Panc1 (cell line): ENCODE measurements around the gene DPH2. TPM values are rescaled to one million over a fixed set of nuclear protein-coding genes. Genes with fewer than 3 reads are reported as not detected.

Source experiments
- ATAC-seq: fragments of 200-7000 bp; cut with Tn5 transposase; 2 replicates; pipeline ENCODE4 v1.9.1; 2020; ENCODE audit warnings: mild to moderate bottlenecking, moderate library complexity
- BruUV-seq: library from RNA; stranded (reverse); fragments of 400-500 nt; replicated peaks from 2 replicates; lab custom pipeline; 2021; lab: Mats Ljungman, UMichigan
- CTCF ChIA-PET: fragments of 300-600 bp; sonication (Branson Sonifier 250); formaldehyde crosslinking; loops from one replicate; lab custom pipeline; 2022; ENCODE audit warnings: antibody characterized with exemption; lab: Charles Lee
- POLR2A ChIA-PET: fragments of 300-600 bp; sonication (Branson Sonifier 250); formaldehyde crosslinking; loops from one replicate; lab custom pipeline; 2022; ENCODE audit warnings: antibody characterized with exemption; lab: Charles Lee
- DNase-seq: peaks from one replicate; pipeline ENCODE4 v3.0.0-alpha.2; 2010; ENCODE audit warnings: low read depth, low spot score
- H3K27ac ChIP-seq: 2 replicates; pipeline ENCODE4 v1.5.1; 2011; ENCODE audit warnings: mild to moderate bottlenecking, low read length, inconsistent platforms
- H3K27me3 ChIP-seq: fragments of 200-500 bp; sonication (Bioruptor generic); 2 replicates; pipeline ENCODE4 v1.6.0; 2014; ENCODE audit warnings: low read length, inconsistent platforms; ENCODE audit not compliant: control insufficient read depth, insufficient read depth
- H3K36me3 ChIP-seq: fragments of 200-500 bp; sonication (Bioruptor generic); 2 replicates; pipeline ENCODE4 v1.5.1; 2014; ENCODE audit warnings: inconsistent platforms, mild to moderate bottlenecking, low read length, moderate library complexity; ENCODE audit not compliant: control insufficient read depth, insufficient read depth
- H3K4me1 ChIP-seq: 2 replicates; pipeline ENCODE4 v1.5.1; 2011; ENCODE audit warnings: inconsistent platforms, mild to moderate bottlenecking, low read length, moderate library complexity; ENCODE audit not compliant: control insufficient read depth, insufficient read depth
- H3K4me3 ChIP-seq, 2 experiments: 2 replicates each; pipeline ENCODE4 v1.5.1; 2011 to 2012; ENCODE audit warnings: low read depth in 2 of 2, low read length in 2 of 2, mild to moderate bottlenecking in 2 of 2, inconsistent platforms in 1 of 2, moderate library complexity in 1 of 2
- H3K9me3 ChIP-seq: fragments of 200-500 bp; sonication (Bioruptor generic); 2 replicates; pipeline ENCODE4 v1.5.1; 2014; ENCODE audit warnings: low read depth, mild to moderate bottlenecking, inconsistent platforms, low read length, moderate library complexity; ENCODE audit not compliant: control insufficient read depth, insufficient read depth
- POLR2AphosphoS5 ChIP-seq: IDR thresholded peaks from 2 replicates; pipeline ENCODE4 v1.6.1; 2012; ENCODE audit warnings: mild to moderate bottlenecking, low read depth, low read length, moderate library complexity
- SIN3A ChIP-seq: IDR thresholded peaks from 2 replicates; pipeline ENCODE4 v1.6.1; 2012; ENCODE audit warnings: low read depth, mild to moderate bottlenecking, low read length, moderate library complexity, borderline replicate concordance; ENCODE audit not compliant: insufficient read depth
- TCF7L2 ChIP-seq: IDR thresholded peaks from 2 replicates; pipeline ENCODE4 v1.6.1; 2011; ENCODE audit warnings: mild to moderate bottlenecking, low read depth, low read length, inconsistent platforms
- in situ Hi-C: cut with HindIII; loops from 2 replicates; pipeline ENCODE4 v1.10.0; 2016; ENCODE audit warnings: low sequenced_read_pairs, low pct_unique_long_range_greater_than_20kb
- intact Hi-C: fragments of 100-400 bp; cut with micrococcal nuclease; formaldehyde crosslinking; loops from one replicate; pipeline ENCODE4 v1.10.0; 2022; ENCODE audit not compliant: unreplicated experiment
- total RNA-seq: library from RNA; stranded (reverse); gene quantifications from one replicate; pipeline ENCODE4 v1.2.1, GENCODE V29; 2021; ENCODE audit not compliant: unreplicated experiment
- TF ChIP-seq, protein P1 (sequence below): fragments of 450-650 bp; IDR thresholded peaks from 2 replicates; pipeline ENCODE4 v1.5.1; 2017; ENCODE audit warnings: mild to moderate bottlenecking
- TF ChIP-seq, protein P2 (sequence below), 2 experiments: IDR thresholded peaks; 2 replicates each; pipeline ENCODE4 v1.6.1; 2011 to 2012; ENCODE audit warnings: low read depth in 2 of 2, control low read depth in 1 of 2, low read length in 1 of 2, mild to moderate bottlenecking in 1 of 2, moderate library complexity in 1 of 2; ENCODE audit not compliant: insufficient read depth in 1 of 2

The DPH2 gene
- total RNA-seq, 1 experiment from 2014 or later = 76.0 TPM

DNA sequence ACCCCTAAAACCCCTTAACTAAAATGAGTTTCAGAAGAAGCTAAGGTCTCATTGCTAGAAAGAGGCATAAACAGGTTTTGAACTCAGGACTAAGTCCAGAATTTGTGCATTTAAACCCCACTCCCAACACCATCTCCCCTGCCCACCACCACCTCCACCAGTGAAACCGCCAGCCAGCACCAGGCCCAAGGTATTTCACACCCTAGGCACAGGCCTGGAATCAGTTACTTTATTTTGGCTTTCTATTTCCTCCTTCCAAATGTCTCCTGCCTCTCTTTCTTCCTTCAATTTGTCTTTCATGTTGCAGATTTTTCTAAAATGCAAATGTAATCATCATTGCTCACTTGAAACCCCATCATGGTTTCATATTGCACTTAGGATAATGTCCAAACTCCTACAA is 24.9 kb upstream of the DPH2 start:
- DNase-seq (no peak), ATAC-seq (no peak)
- Histone ChIP-seq H3K27me3 (no peaks in the 10 kb centered on the region), H3K27ac (peak overlapping the region; percentile 34), H3K4me1 (peaks cover 16% of the 10 kb centered on the region), H3K36me3 (peaks cover 4% of the 10 kb centered on the region; the same call in 1 of the 2 replicates), H3K4me3 (no peak overlapping the region), H3K9me3 (no peaks in the 10 kb centered on the region)
- TF ChIP-seq, protein P1, sequence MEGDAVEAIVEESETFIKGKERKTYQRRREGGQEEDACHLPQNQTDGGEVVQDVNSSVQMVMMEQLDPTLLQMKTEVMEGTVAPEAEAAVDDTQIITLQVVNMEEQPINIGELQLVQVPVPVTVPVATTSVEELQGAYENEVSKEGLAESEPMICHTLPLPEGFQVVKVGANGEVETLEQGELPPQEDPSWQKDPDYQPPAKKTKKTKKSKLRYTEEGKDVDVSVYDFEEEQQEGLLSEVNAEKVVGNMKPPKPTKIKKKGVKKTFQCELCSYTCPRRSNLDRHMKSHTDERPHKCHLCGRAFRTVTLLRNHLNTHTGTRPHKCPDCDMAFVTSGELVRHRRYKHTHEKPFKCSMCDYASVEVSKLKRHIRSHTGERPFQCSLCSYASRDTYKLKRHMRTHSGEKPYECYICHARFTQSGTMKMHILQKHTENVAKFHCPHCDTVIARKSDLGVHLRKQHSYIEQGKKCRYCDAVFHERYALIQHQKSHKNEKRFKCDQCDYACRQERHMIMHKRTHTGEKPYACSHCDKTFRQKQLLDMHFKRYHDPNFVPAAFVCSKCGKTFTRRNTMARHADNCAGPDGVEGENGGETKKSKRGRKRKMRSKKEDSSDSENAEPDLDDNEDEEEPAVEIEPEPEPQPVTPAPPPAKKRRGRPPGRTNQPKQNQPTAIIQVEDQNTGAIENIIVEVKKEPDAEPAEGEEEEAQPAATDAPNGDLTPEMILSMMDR = no peak
- TF ChIP-seq TCF7L2 (no peak), SIN3A (no peak), POLR2AphosphoS5 (no peak)
- TF ChIP-seq, protein P2, sequence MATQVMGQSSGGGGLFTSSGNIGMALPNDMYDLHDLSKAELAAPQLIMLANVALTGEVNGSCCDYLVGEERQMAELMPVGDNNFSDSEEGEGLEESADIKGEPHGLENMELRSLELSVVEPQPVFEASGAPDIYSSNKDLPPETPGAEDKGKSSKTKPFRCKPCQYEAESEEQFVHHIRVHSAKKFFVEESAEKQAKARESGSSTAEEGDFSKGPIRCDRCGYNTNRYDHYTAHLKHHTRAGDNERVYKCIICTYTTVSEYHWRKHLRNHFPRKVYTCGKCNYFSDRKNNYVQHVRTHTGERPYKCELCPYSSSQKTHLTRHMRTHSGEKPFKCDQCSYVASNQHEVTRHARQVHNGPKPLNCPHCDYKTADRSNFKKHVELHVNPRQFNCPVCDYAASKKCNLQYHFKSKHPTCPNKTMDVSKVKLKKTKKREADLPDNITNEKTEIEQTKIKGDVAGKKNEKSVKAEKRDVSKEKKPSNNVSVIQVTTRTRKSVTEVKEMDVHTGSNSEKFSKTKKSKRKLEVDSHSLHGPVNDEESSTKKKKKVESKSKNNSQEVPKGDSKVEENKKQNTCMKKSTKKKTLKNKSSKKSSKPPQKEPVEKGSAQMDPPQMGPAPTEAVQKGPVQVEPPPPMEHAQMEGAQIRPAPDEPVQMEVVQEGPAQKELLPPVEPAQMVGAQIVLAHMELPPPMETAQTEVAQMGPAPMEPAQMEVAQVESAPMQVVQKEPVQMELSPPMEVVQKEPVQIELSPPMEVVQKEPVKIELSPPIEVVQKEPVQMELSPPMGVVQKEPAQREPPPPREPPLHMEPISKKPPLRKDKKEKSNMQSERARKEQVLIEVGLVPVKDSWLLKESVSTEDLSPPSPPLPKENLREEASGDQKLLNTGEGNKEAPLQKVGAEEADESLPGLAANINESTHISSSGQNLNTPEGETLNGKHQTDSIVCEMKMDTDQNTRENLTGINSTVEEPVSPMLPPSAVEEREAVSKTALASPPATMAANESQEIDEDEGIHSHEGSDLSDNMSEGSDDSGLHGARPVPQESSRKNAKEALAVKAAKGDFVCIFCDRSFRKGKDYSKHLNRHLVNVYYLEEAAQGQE (IDR thresholded peaks at IDR 0.05; ENCODE audit: insufficient read depth in 1 of 2, low read depth in 2 of 2, low read length in 1 of 2) = no peak
- intact Hi-C loops (no loop called here), in situ Hi-C loops (loop anchor here (25.0 kb wide), 1 partner anchor 183 kb away; no protein-coding TSS in a partner anchor)
- CTCF ChIA-PET = interaction anchor here (2.4 kb wide), 1 partner anchor 10 kb away, joined by 9 read pairs; no protein-coding TSS in a partner anchor
- POLR2A ChIA-PET = interaction anchor here (0.7 kb wide), 1 partner anchor 196 kb away, joined by 4 read pairs; no protein-coding TSS in a partner anchor
- BruUV-seq = no TSS peak

DNA sequence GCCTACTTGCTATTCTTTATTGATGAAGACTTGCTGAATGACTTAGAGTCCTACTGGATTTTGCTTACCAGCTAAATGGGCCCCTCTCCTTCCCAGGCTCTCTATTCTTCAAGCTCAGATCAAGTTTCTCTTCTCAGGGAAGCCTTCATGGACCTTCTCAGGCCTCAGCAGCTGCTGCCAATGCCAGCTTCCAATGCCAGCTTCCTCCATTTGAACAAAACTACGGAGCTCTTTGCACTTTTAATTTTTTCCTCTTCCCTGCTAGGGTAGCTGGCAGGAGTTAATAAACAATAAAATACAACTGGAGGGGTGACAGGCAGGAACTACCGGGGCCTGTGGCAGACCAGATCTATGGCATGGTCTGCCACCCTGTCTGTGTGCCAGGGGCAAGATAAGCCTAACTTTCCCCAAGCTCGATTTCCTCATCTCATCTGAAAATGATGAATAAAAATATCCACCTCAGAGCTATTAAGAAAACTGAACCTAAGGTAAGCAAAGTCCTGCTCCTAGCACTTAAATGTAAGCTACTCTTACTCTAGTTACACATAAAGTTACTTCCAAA is 24.1 kb upstream of the DPH2 start:
- intact Hi-C loops = no loop called here
- TSS peak; percentile 93 for BruUV-seq
- no peak for ATAC-seq

More for the DNA sequence above, 24.1 kb upstream of the DPH2 start:
- peak overlapping the region; percentile 79 to 88 for H3K4me3 ChIP-seq
- peaks cover 16% of the 10 kb centered on the region for H3K4me1 ChIP-seq
- H3K36me3 ChIP-seq = peaks cover 4% of the 10 kb centered on the region; the same call in 1 of the 2 replicates
- DNase-seq = no peak
- ChIA-PET CTCF (interaction anchor here (2.2 to 2.4 kb wide), 2 partner anchors 11 to 182 kb away, joined by 9 to 10 read pairs; no protein-coding TSS in a partner anchor), POLR2A (no interaction called here)
- no peaks in the 10 kb centered on the region for H3K27me3 ChIP-seq
- in situ Hi-C loops = loop anchor here (25.0 kb wide), 1 partner anchor 183 kb away; no protein-coding TSS in a partner anchor
- H3K27ac ChIP-seq = peak overlapping the region; percentile 96
- TF ChIP-seq TCF7L2 = no peak
- TF ChIP-seq, protein P2 (IDR thresholded peaks at IDR 0.05; ENCODE audit: insufficient read depth in 1 of 2, low read depth in 2 of 2, low read length in 1 of 2) = no peak
- no peak for TF ChIP-seq POLR2AphosphoS5
- no peak for TF ChIP-seq SIN3A
- TF ChIP-seq, protein P1 = no peak
- H3K9me3 ChIP-seq = no peaks in the 10 kb centered on the region
